NCI-H187 (cell line): ENCODE results near the gene RDH8.

Experiments
- DNase-seq, 2 experiments: peaks; one replicate each; lab custom pipeline; 2025; lab: John Stamatoyannopoulos, UW

The RDH8 gene

DNA sequence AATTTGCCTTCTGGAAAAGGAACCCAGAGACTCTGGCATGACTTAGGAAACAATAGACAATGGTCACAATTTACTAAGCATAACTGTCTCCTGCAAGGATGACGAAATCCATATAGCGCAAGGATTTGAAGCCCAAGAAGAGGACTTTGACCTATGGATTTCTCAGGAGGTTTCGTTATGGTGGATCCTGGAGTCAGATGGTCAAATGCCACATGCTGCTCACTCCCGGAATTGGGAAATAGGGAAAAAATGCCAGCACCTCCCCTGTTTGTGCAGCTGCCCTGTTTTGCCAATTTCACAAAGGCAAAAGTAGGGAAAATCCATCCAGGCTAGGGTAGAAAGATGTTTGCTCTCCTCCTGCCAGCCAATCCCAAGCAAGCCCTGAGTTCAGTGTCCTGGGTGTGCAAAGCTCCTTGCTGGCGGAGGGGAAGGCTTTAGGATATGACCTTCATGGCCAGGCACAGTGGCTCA, 23.4 kb downstream of the RDH8 start:
- no peak for DNase-seq

- DNase-seq = no peak
Measured at GRCh38 chr19:10037367-10037766, 24.1 kb downstream of the RDH8 start.

GRCh38 chr19:10037809-10038208, 24.5 kb downstream of the RDH8 start:
- DNase-seq = no peak

GRCh38 chr19:10043286-10043927, 30.1 kb downstream of the RDH8 start:
- DNase-seq = no peak

GRCh38 chr19:10044390-10044789, 31.1 kb downstream of the RDH8 start:
- no peak for DNase-seq

GRCh38 chr19:10045371-10045770, 32.1 kb downstream of the RDH8 start:
- DNase-seq = no peak

DNA sequence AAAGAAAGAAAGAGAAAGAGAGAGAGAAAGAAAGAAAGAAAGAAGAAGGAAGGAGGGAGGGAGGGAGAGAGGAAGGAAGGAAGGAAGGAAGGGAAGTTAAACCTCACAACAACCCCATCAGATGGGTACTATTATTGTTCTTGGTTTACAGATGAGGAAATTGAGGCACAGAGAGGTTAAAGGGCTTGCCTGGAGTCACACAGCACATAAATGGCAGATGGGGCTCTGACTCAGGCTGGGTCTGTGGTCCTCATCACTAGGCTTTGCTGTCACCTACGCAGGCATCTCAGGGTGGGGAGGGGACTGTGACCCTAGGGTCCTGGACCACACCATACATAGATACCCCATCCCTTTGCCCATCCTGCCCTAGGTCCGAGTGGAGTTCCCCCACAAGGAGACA, 36.3 kb downstream of the RDH8 start:
- no peak for DNase-seq

GRCh38 chr19:10052602-10053360, 39.5 kb downstream of the RDH8 start:
- no peak for DNase-seq

- no peak for DNase-seq
Measured at GRCh38 chr19:10061717-10062310, 48.5 kb downstream of the RDH8 start.

DNA sequence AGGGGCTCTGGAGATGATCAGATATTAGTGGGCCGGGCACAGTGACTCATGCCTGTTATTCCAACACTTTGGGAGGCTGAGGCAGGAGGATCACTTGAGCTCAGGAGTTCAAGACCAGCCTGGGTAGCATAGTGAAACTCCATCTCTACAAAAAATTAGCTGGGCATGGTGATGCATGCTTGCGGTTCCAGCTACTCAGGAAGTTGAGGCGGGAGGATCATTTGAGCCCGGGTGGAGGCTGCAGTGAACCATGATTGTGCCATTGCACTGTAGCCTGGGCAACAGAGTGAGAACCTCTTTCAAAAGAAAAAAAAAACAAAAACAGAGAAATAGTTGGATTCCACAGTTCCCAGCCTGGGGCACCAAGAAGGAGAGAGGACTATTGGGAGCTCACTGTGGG, 54.9 kb downstream of the RDH8 start:
- no peak for DNase-seq

- DNase-seq = no peak
Measured at GRCh38 chr19:10069046-10069445, 55.8 kb downstream of the RDH8 start.

- DNase-seq = no peak
Measured at GRCh38 chr19:10070730-10071446, 57.6 kb downstream of the RDH8 start.
